ENCODE data around the gene CFAP45. TPM values are rescaled to one million over a fixed set of nuclear protein-coding genes. Genes with fewer than 3 reads are reported as not detected.

The CFAP45 gene, protein sequence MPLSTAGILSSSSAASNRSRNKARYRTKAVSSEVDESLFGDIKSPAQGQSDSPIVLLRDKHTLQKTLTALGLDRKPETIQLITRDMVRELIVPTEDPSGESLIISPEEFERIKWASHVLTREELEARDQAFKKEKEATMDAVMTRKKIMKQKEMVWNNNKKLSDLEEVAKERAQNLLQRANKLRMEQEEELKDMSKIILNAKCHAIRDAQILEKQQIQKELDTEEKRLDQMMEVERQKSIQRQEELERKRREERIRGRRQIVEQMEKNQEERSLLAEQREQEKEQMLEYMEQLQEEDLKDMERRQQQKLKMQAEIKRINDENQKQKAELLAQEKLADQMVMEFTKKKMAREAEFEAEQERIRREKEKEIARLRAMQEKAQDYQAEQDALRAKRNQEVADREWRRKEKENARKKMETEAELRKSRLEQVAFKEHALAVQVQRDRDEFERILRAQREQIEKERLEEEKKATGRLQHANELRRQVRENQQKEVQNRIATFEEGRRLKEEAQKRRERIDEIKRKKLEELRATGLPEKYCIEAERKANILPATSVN
- polyA plus RNA-seq (2012; rRNA removed), result 0.57 and 0.74 TPM in 2 replicates
- 0.51 and 0.66 TPM in 2 replicates for polyA plus RNA-seq (2012; cell fraction: cytosol; rRNA removed)
- polyA plus RNA-seq (2012; cell fraction: nucleus; rRNA removed), result 0.95 and 2.1 TPM in 2 replicates

DNA sequence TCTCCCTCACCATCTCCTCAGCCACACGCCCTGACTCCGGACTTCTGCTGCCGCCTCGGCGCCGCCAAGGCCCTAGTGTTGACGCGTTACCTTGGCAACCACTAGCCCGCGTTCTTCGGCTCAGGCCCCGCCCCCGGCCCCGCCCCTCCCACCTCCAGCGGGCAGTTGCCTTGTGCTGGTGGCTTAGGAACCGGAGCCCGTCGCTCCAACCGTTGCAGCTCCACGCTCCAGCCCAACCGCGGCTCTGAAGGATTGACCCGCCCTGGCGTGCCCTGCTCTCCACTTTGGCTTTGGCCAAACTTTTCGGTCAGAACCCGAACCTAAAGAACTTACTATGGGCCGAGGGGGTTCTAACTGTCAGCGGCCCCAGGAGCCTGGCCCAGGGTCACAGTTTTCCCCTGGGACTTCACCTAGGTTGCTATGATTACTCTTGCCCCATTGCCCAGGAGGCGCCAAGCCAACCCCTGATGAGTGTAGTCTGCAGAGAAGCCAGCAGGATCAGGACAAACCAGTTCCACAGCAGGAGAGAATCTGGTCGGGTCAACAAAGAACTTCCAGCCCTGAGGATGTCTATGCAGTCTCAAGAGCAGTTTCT lies at the start of gene CFAP45:
Gene CFAP45 (minus strand): TSS at position 80 of the 595 bp plus-strand sequence. CDS start 67 bp downstream, at position 13.
- WGBS (ENCODE audit: low lambda C conversion rate), result 71% methylated on average over 30 of the region's 30 CpGs
- CTCF ChIA-PET, result interaction anchor here (0.9 to 1.7 kb wide), 4 partner anchors 9 to 106 kb away, joined by 3 to 5 read pairs (median 4); no protein-coding TSS in a partner anchor
- DNase-seq, result no peak

DNA sequence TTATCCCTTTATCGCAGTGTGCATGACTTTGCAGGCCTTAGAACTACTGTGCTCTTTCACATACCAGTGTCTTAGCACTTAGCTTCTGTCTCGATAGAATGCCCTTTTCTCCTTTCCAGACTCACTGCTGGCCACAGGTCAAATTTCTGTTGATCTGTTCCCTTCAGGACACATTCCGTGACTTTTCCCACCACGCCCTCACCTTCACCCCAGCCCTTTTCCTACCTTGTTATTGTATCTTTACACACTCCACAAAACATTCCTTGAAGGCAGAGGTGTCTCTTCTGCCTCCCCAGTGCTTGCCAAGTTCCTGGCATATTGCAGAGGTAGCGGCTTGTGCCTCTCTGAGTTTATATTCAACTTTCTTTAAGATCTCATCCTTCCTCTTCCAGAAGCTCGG lies 49.2 kb upstream of the CFAP45 start:
- no peak for DNase-seq
- Histone ChIP-seq H4K20me1 (ENCODE audit: insufficient read depth) (no peaks in the 10 kb centered on the region), H3K79me2 (ENCODE audit: insufficient read depth) (no peaks in the 10 kb centered on the region), H3K9ac (no peak overlapping the region), H3K4me1 (ENCODE audit: control insufficient read depth in 1 of 2, insufficient read depth in 2 of 2, low read depth in 1 of 2, low read length in 1 of 2) (peaks cover 0 to 13% of the 10 kb centered on the region in 2 experiments; a peak in 1 of 4 replicates), H3K4me3 (ENCODE audit: low read depth in 2 of 2, low read length in 1 of 2) (no peak overlapping the region), H3K9me2 (no peaks in the 10 kb centered on the region), H3K9me3 (no peaks in the 10 kb centered on the region), H2AFZ (ENCODE audit: low read depth) (no peak overlapping the region), H3K4me2 (no peak overlapping the region), H3K27me3 (ENCODE audit: insufficient read depth) (no peaks in the 10 kb centered on the region; the same call in 1 of the 2 replicates), H3F3A (replicated peaks; ENCODE audit: insufficient read depth) (no peaks in the 10 kb centered on the region), H3K27ac (ENCODE audit: low read depth in 2 of 2, low read length in 1 of 2) (no peak overlapping the region), H3K36me3 (replicated peaks in 1 of 2; ENCODE audit: control insufficient read depth in 1 of 2, insufficient read depth in 2 of 2, low read length in 1 of 2) (no peaks in the 10 kb centered on the region)
- ChIA-PET POLR2A (no interaction called here), CTCF (interaction anchor here (1.1 to 13.1 kb wide), 2 partner anchors 10 to 57 kb away, joined by 3 to 100 read pairs; no protein-coding TSS in a partner anchor)
- WGBS (ENCODE audit: low lambda C conversion rate), result 75% methylated on average over 6 of the region's 6 CpGs
- no peak for TF ChIP-seq CHD2 (IDR thresholded peaks at IDR 0.05; ENCODE audit: low read length, partially characterized antibody)
- no peak for TF ChIP-seq EP300 (IDR thresholded peaks at IDR 0.05; ENCODE audit: borderline replicate concordance in 1 of 2, low read depth in 1 of 2, low read length in 1 of 2)
- no peak for TF ChIP-seq TCF12 (IDR thresholded peaks at IDR 0.05)
- no peak for TF ChIP-seq FOXJ3 (CRISPR knock-in tag; IDR thresholded peaks at IDR 0.05)
- TF ChIP-seq SIN3A (IDR thresholded peaks at IDR 0.05; ENCODE audit: borderline replicate concordance, low read depth, low read length), result no peak
- no peak for TF ChIP-seq ELF1 (IDR thresholded peaks at IDR 0.05)
- TF ChIP-seq, protein P1, sequence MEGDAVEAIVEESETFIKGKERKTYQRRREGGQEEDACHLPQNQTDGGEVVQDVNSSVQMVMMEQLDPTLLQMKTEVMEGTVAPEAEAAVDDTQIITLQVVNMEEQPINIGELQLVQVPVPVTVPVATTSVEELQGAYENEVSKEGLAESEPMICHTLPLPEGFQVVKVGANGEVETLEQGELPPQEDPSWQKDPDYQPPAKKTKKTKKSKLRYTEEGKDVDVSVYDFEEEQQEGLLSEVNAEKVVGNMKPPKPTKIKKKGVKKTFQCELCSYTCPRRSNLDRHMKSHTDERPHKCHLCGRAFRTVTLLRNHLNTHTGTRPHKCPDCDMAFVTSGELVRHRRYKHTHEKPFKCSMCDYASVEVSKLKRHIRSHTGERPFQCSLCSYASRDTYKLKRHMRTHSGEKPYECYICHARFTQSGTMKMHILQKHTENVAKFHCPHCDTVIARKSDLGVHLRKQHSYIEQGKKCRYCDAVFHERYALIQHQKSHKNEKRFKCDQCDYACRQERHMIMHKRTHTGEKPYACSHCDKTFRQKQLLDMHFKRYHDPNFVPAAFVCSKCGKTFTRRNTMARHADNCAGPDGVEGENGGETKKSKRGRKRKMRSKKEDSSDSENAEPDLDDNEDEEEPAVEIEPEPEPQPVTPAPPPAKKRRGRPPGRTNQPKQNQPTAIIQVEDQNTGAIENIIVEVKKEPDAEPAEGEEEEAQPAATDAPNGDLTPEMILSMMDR (IDR thresholded peaks at IDR 0.05), result no peak
- TF ChIP-seq, protein P2, sequence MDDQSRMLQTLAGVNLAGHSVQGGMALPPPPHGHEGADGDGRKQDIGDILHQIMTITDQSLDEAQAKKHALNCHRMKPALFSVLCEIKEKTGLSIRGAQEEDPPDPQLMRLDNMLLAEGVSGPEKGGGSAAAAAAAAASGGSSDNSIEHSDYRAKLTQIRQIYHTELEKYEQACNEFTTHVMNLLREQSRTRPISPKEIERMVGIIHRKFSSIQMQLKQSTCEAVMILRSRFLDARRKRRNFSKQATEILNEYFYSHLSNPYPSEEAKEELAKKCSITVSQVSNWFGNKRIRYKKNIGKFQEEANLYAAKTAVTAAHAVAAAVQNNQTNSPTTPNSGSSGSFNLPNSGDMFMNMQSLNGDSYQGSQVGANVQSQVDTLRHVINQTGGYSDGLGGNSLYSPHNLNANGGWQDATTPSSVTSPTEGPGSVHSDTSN (IDR thresholded peaks at IDR 0.05), result no peak
- TF ChIP-seq RCOR1 (IDR thresholded peaks at IDR 0.05; ENCODE audit: low read length), result no peak
- no peak for TF ChIP-seq FOSL2 (IDR thresholded peaks at IDR 0.05; ENCODE audit: borderline replicate concordance, low read depth)
- no peak for TF ChIP-seq POLR2AphosphoS5 (IDR thresholded peaks at IDR 0.05; ENCODE audit: low read depth, low read length)
- TF ChIP-seq GABPA (IDR thresholded peaks at IDR 0.05; ENCODE audit: low read depth), result no peak
- TF ChIP-seq, protein P3, sequence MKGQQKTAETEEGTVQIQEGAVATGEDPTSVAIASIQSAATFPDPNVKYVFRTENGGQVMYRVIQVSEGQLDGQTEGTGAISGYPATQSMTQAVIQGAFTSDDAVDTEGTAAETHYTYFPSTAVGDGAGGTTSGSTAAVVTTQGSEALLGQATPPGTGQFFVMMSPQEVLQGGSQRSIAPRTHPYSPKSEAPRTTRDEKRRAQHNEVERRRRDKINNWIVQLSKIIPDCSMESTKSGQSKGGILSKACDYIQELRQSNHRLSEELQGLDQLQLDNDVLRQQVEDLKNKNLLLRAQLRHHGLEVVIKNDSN (IDR thresholded peaks at IDR 0.05; ENCODE audit: borderline replicate concordance, low read depth), result no peak
- TF ChIP-seq, protein P4, sequence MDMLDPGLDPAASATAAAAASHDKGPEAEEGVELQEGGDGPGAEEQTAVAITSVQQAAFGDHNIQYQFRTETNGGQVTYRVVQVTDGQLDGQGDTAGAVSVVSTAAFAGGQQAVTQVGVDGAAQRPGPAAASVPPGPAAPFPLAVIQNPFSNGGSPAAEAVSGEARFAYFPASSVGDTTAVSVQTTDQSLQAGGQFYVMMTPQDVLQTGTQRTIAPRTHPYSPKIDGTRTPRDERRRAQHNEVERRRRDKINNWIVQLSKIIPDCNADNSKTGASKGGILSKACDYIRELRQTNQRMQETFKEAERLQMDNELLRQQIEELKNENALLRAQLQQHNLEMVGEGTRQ (IDR thresholded peaks at IDR 0.05; ENCODE audit: borderline replicate concordance, low read depth, low read length), result no peak
- TF ChIP-seq NRF1 (IDR thresholded peaks at IDR 0.05; ENCODE audit: low read depth, low read length), result no peak
- no peak for TF ChIP-seq TAF1 (IDR thresholded peaks at IDR 0.05; ENCODE audit: borderline replicate concordance, low read depth, low read length)
- TF ChIP-seq YY1 (IDR thresholded peaks at IDR 0.05; ENCODE audit: low read depth), result no peak
- no peak for TF ChIP-seq NFIC (IDR thresholded peaks at IDR 0.05; ENCODE audit: borderline replicate concordance)

More for the DNA sequence above, at the start of gene CFAP45:
- Histone ChIP-seq H3K4me1 (ENCODE audit: control insufficient read depth in 1 of 2, insufficient read depth in 2 of 2, low read depth in 1 of 2, low read length in 1 of 2) (0 out of 4 replicates have a peak, but pooled peaks cover 0 to 7% of the 10 kb centered on the region in 2 experiments), H3K27ac (ENCODE audit: low read depth in 2 of 2, low read length in 1 of 2) (no peak within 1 kb of the TSS), H3K36me3 (replicated peaks in 1 of 2; ENCODE audit: control insufficient read depth in 1 of 2, insufficient read depth in 2 of 2, low read length in 1 of 2) (no peaks in the 10 kb centered on the region), H3K4me3 (ENCODE audit: low read depth in 2 of 2, low read length in 1 of 2) (no peak within 1 kb of the TSS), H4K20me1 (ENCODE audit: insufficient read depth) (no peaks in the 10 kb centered on the region), H3K4me2 (no peak within 1 kb of the TSS), H3K27me3 (ENCODE audit: insufficient read depth) (no peaks in the 10 kb centered on the region), H2AFZ (ENCODE audit: low read depth) (no peak within 1 kb of the TSS), H3K9me2 (no peaks in the 10 kb centered on the region), H3K79me2 (ENCODE audit: insufficient read depth) (no peaks in the 10 kb centered on the region), H3K9me3 (no peaks in the 10 kb centered on the region), H3F3A (replicated peaks; ENCODE audit: insufficient read depth) (no peaks in the 10 kb centered on the region), H3K9ac (no peak within 1 kb of the TSS)
- TF ChIP-seq, protein P2 (IDR thresholded peaks at IDR 0.05), result no peak
- TF ChIP-seq FOXM1 (IDR thresholded peaks at IDR 0.05; ENCODE audit: low read depth), result no peak
- POLR2A ChIA-PET, result interaction anchor here (0.5 kb wide), 1 partner anchor 130 kb away, joined by 3 read pairs; no protein-coding TSS in a partner anchor

All from SK-N-SH (cell line).